Choroid plexus epithelial cell (primary cell): Measurements from ENCODE around the gene CT45A8.
"Not testable (repeated sequence)": the region's sequence is repeated elsewhere in the genome, so short reads cannot be mapped to it uniquely, and the experiment has no call there.

Source experiments
- DNase-seq: peaks from one replicate; pipeline ENCODE4 v3.0.0-alpha.2; 2010; ENCODE audit warnings: low read depth
- H3K4me3 ChIP-seq: 2 replicates; pipeline ENCODE4 v1.5.1; 2011; ENCODE audit warnings: low read depth, mild to moderate bottlenecking, control low read depth, low read length, moderate library complexity
- CTCF ChIP-seq: conservative IDR thresholded peaks from 2 replicates; pipeline ENCODE4 v1.5.1; 2011; ENCODE audit warnings: low read depth, mild to moderate bottlenecking, control low read depth, inconsistent platforms, low read length, moderate library complexity

Gene CT45A8

GRCh38 chrX:135854438-135854837, at the start of gene CT45A8:
TSS of gene CT45A8 (minus strand) at chrX:135854538. CDS start at chrX:135850783, 3,755 bp downstream.
- not testable (repeated sequence) for DNase-seq, H3K4me3 ChIP-seq

- DNase-seq, result no peak
- H3K4me3 ChIP-seq, result no peak within 1 kb of the TSS
- no peak for TF ChIP-seq CTCF
These were observed 39.0 kb upstream of the CT45A8 start, which contains the start of the genes CT45A10 and SAGE1 for GRCh38 chrX:135893294-135893817. TSS of gene CT45A10 (minus strand) at chrX:135893444. CDS start at chrX:135885344, 8,100 bp downstream. TSS of gene SAGE1 (plus strand) at chrX:135893716. CDS start at chrX:135896243, 2,527 bp downstream.

GRCh38 chrX:135892781-135893180, 38.4 kb upstream of the CT45A8 start:
- TF ChIP-seq CTCF, result no peak
- H3K4me3 ChIP-seq, result no peak overlapping the region
- DNase-seq, result no peak

- H3K4me3 ChIP-seq, result no peak overlapping the region
- DNase-seq, result no peak
- TF ChIP-seq CTCF, result no peak
These were observed 35.8 kb upstream of the CT45A8 start for GRCh38 chrX:135890087-135890585.

- DNase-seq, H3K4me3 ChIP-seq: not testable (repeated sequence)
These were observed 34.6 kb upstream of the CT45A8 start for GRCh38 chrX:135888976-135889375.

- DNase-seq, H3K4me3 ChIP-seq: not testable (repeated sequence)
These were observed 33.9 kb upstream of the CT45A8 start for GRCh38 chrX:135888230-135888629.

- not testable (repeated sequence) for DNase-seq, H3K4me3 ChIP-seq
These were observed 28.4 kb upstream of the CT45A8 start for GRCh38 chrX:135882741-135883140.

- DNase-seq, H3K4me3 ChIP-seq: not testable (repeated sequence)
These were observed 17.4 kb upstream of the CT45A8 start, which contains the start of gene CT45A9 for GRCh38 chrX:135871712-135872111. TSS of gene CT45A9 (minus strand) at chrX:135871812. CDS start at chrX:135868061, 3,751 bp downstream.

- DNase-seq, H3K4me3 ChIP-seq: not testable (repeated sequence)
These were observed 17.2 kb downstream of the CT45A8 start, which contains the start of gene CT45A7 for GRCh38 chrX:135837180-135837579. TSS of gene CT45A7 (minus strand) at chrX:135837280. CDS start at chrX:135833533, 3,747 bp downstream.

- DNase-seq, H3K4me3 ChIP-seq: not testable (repeated sequence)
These were observed 34.4 kb downstream of the CT45A8 start, which contains the start of gene CT45A2 for GRCh38 chrX:135819912-135820311. TSS of gene CT45A2 (minus strand) at chrX:135820012. CDS start at chrX:135816265, 3,747 bp downstream.

- not testable (repeated sequence) for DNase-seq, H3K4me3 ChIP-seq
These were observed 51.7 kb downstream of the CT45A8 start, which contains the start of gene CT45A6 for GRCh38 chrX:135802687-135803086. TSS of gene CT45A6 (minus strand) at chrX:135802787. CDS start at chrX:135798993, 3,794 bp downstream.
